Esophagus squamous epithelium (tissue), 5 donors: Measurements from ENCODE around the gene EPB41L4B. TPM values are rescaled to one million over a fixed set of nuclear protein-coding genes. Genes with fewer than 3 reads are reported as not detected.

Experiments used
- DNase-seq: peaks from one replicate; lab custom pipeline; 2025; lab: John Stamatoyannopoulos, UW
- H3K27ac ChIP-seq, 4 donors: fragments of 200-600 bp; sonication (generic); one replicate each; pipeline ENCODE4 v1.5.1; 2016 to 2019; ENCODE audit warnings: mild to moderate bottlenecking in 1 of 4
- H3K27me3 ChIP-seq, 4 donors: fragments of 200-600 bp; sonication (generic); 1 replicate in 3 of 4; 2 replicates in 1 of 4; pipeline versions ENCODE4 v1.5.1 to v1.6.0; 2017 to 2021; ENCODE audit warnings: antibody characterized with exemption in 1 of 4
- H3K36me3 ChIP-seq, 3 donors: fragments of 200-600 bp; sonication (generic); one replicate each; pipeline ENCODE4 v1.5.1; 2016 to 2019
- H3K4me1 ChIP-seq, 3 donors: fragments of 200-600 bp; sonication (generic); one replicate each; pipeline ENCODE4 v1.5.1; 2017 to 2019
- H3K4me3 ChIP-seq, 4 donors: fragments of 200-600 bp; sonication (generic); 1 replicate in 3 of 4; 2 replicates in 1 of 4; pipeline ENCODE4 v1.5.1; 2016 to 2019; ENCODE audit warnings: mild to moderate bottlenecking in 2 of 4, moderate library complexity in 1 of 4
- H3K9me3 ChIP-seq, 3 donors: fragments of 200-600 bp; sonication (generic); one replicate each; pipeline ENCODE4 v1.5.1; 2016 to 2019
- POLR2A ChIP-seq, 4 donors: fragments of 450-650 bp; IDR thresholded peaks; one replicate each; pipeline ENCODE4 v1.6.1; 2017; ENCODE audit warnings: antibody characterized with exemption in 4 of 4, mild to moderate bottlenecking in 4 of 4, moderate library complexity in 3 of 4
- WGBS, 2 donors: methylation state at CpG; one replicate each; pipeline ENCODE4 v1.1.5; 2018; 5-methylcytosine and 5-hydroxymethylcytosine counted together
- intact Hi-C: fragments of 100-400 bp; cut with DNase I; formaldehyde crosslinking; loops from one replicate; pipeline ENCODE4 v1.15.0; 2022
- total RNA-seq, 4 donors: library from RNA; depleted of rRNA; stranded (reverse); fragments of >200 nt; gene quantifications; one replicate each; pipeline ENCODE4 v1.1.0, GENCODE V29; 2016
- TF ChIP-seq, protein P1 (sequence below), 6 experiments: fragments of 450-650 bp in 4 of 6; fragments of 200-600 bp in 2 of 6; sonication (generic) in 2 of 6; IDR thresholded peaks; one replicate each; pipeline ENCODE4 v1.5.1; 2016 to 2019; ENCODE audit warnings: antibody characterized with exemption in 6 of 6, mild to moderate bottlenecking in 4 of 6, moderate library complexity in 4 of 6
- donor health status: DM: yes; HTN: yes; CAD: no.

The EPB41L4B gene
- total RNA-seq, 4 donors from 2014 or later: 0.45 to 3.8 (median 1.8) TPM

DNA sequence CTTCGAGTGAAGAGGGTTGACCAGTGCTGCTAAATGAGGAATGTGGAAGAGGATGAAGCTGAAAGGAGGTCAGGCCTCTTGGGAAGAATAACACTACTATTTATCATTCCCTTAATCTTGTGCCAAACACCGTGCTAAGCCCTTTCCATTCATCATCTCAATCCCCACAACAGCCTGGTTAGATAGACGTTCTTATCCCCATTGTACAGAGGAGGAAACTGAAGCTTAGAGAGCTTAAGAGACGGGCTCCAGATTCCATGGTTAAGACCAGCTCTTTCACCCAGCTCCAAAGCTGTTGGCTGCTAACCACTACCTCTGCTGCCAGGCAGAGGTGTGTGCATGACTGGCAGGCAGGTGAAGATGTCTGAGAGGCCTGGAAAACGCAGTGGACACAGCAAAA is 868 bp upstream of the EPB41L4B start:
- no peak for DNase-seq
- Histone ChIP-seq H3K27ac (no peak overlapping the region), H3K9me3 (no peaks in the 10 kb centered on the region), H3K4me3 (no peak overlapping the region), H3K36me3 (no peaks in the 10 kb centered on the region), H3K27me3 (peaks cover 0 to 91% (median 4%) of the 10 kb centered on the region in 4 donors), H3K4me1 (peaks cover 22 to 46% (median 24%) of the 10 kb centered on the region in 3 donors)
- intact Hi-C loops: no loop called here
- whole genome bisulfite sequencing, 2 donors: 42 to 52% methylated on average over 4 to 5 of the region's 5 CpGs
- TF ChIP-seq POLR2A (IDR thresholded peaks at IDR 0.05): no peak
- TF ChIP-seq, protein P1, sequence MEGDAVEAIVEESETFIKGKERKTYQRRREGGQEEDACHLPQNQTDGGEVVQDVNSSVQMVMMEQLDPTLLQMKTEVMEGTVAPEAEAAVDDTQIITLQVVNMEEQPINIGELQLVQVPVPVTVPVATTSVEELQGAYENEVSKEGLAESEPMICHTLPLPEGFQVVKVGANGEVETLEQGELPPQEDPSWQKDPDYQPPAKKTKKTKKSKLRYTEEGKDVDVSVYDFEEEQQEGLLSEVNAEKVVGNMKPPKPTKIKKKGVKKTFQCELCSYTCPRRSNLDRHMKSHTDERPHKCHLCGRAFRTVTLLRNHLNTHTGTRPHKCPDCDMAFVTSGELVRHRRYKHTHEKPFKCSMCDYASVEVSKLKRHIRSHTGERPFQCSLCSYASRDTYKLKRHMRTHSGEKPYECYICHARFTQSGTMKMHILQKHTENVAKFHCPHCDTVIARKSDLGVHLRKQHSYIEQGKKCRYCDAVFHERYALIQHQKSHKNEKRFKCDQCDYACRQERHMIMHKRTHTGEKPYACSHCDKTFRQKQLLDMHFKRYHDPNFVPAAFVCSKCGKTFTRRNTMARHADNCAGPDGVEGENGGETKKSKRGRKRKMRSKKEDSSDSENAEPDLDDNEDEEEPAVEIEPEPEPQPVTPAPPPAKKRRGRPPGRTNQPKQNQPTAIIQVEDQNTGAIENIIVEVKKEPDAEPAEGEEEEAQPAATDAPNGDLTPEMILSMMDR (IDR thresholded peaks at IDR 0.05): no peak

DNA sequence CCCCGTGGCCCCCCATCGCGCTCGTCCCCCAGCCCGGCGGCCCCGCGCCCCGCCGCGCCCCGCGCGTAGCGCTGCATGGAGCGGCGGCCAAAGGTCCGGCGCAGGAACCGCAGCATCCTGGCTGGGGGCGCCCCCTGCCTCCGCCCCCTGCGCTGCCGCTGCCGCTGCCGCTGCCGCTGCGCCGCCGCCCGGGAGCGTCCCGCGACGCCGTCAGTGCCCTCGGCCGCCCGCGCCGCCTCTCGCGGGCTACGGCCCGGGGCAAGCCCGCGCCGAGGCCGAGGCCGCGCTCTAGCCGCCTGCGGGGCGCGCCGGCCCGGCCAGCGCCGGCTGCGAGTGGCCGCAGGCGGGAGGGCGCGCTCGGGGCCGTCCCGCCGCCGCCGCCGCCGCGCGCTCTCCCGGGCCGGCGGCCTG is 523 bp downstream of the EPB41L4B start:
- intact Hi-C loops: no loop called here
- Histone ChIP-seq H3K27me3 (peaks cover 0 to 91% (median 4%) of the 10 kb centered on the region in 4 donors), H3K4me1 (peaks cover 24 to 58% (median 29%) of the 10 kb centered on the region in 3 donors), H3K27ac (no peak overlapping the region), H3K4me3 (peak overlapping the region in 3 of 4 donors; percentile 37 to 72 (median 42)), H3K36me3 (no peaks in the 10 kb centered on the region), H3K9me3 (no peaks in the 10 kb centered on the region)
- no peak for DNase-seq
- TF ChIP-seq, protein P1 (IDR thresholded peaks at IDR 0.05): no peak
- no peak for TF ChIP-seq POLR2A (IDR thresholded peaks at IDR 0.05)
- WGBS, 2 donors: no CpG with 5 or more reads among the region's 77 CpGs

DNA sequence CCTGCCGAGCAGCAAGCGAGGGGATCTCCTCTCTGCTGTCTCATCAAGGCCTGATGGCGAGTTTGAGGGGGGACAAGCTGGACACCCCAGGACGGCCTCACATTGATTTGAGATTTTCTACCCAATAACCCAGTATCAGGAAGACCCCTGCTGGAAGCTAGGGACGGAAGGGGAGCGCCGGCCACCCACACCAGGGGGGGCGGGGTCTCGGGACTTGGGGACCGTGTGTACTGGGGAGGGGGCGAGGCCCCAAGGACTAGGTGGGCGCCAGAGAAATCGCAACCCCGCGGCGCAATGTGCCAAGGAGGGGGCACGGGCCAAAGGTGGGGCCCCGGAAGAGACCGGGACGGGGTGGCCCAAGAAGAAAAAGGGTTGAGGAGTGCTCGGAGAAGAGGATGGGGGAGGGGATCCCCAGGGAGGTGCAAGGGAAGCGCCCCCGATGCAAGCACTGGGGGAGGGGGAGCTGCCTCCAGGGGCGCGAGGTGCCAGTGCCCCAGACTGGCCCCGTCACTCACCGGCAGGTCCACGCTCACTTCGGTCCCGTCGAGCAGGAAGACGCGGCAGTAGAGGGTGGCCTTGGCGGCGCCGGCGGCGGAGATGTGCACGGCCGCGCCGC is 1.1 kb downstream of the EPB41L4B start:
- H3K36me3 ChIP-seq: no peaks in the 10 kb centered on the region
- intact Hi-C loops: loop anchor here (10.0 kb wide), 1 partner anchor 65 kb away; no protein-coding TSS in a partner anchor
- no peak for DNase-seq
- H3K4me3 ChIP-seq: peak overlapping the region; percentile 26 to 72 (median 40)
- TF ChIP-seq, protein P1 (IDR thresholded peaks at IDR 0.05): no peak
- no peak for TF ChIP-seq POLR2A (IDR thresholded peaks at IDR 0.05)
- peaks cover 0 to 91% (median 4%) of the 10 kb centered on the region in 4 donors for H3K27me3 ChIP-seq
- 5 to 8% methylated on average over 12 to 20 of the region's 42 CpGs for WGBS, 2 donors
- H3K27ac ChIP-seq: no peak overlapping the region
- H3K9me3 ChIP-seq: no peaks in the 10 kb centered on the region
- peaks cover 24 to 58% (median 29%) of the 10 kb centered on the region in 3 donors for H3K4me1 ChIP-seq

DNA sequence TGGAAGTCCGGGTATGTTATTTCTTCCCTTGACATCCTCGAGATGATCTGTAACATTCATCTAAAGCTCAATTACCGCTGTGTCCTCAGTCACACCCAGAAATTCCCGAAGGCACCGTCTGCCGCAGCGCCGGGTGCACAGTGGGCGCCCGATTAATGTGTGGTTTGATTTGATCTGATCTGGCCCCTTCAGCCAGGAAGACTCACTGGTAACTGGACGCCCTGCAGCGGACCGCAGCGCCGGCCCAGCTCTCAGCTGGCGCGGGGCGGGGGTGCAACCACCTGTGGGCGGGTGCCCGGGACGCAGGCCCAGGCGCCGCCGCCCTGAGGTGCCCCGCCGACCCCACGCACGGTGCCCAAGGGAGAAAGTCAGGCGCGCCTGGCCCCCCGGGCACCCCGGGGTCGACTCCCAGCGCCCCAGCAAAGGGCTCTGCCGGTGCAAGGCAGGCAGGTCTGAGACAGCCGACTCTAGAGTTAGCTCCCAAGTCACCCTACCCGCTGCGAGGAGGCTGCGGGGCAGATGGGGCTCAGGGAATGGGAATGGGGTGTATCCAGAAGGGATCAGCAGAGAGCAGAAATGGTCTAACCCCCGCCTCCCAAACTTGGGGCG is 1.7 kb downstream of the EPB41L4B start:
- WGBS, 2 donors: 17 to 28% methylated on average over 3 to 9 of the region's 41 CpGs
- no peaks in the 10 kb centered on the region for H3K9me3 ChIP-seq
- DNase-seq: no peak
- intact Hi-C loops: loop anchor here (10.0 kb wide), 1 partner anchor 64 kb away; no protein-coding TSS in a partner anchor
- TF ChIP-seq POLR2A (IDR thresholded peaks at IDR 0.05): no peak
- TF ChIP-seq, protein P1 (IDR thresholded peaks at IDR 0.05): no peak
- H3K4me1 ChIP-seq: peaks cover 24 to 59% (median 29%) of the 10 kb centered on the region in 3 donors
- H3K4me3 ChIP-seq: peak overlapping the region in 3 of 4 donors; percentile 37 to 72 (median 42)
- H3K27ac ChIP-seq: no peak overlapping the region
- peaks cover 0 to 92% (median 4%) of the 10 kb centered on the region in 4 donors for H3K27me3 ChIP-seq
- H3K36me3 ChIP-seq: no peaks in the 10 kb centered on the region
